Smooth muscle cell (in vitro differentiated cells): ENCODE results near the gene ACTL7A. TPM values are rescaled to one million over a fixed set of nuclear protein-coding genes. Genes with fewer than 3 reads are reported as not detected.

Source experiments
- DNase-seq: peaks from one replicate; lab custom pipeline; 2025; ENCODE audit not compliant: unreplicated experiment; lab: John Stamatoyannopoulos, UW
- H2AFZ ChIP-seq: fragments of 200-600 bp; sonication (generic); 2 replicates; pipeline ENCODE4 v1.6.0; 2016; ENCODE audit warnings: antibody characterized with exemption, low read depth, mild to moderate bottlenecking
- H3F3A ChIP-seq: fragments of 200-600 bp; sonication (generic); 2 replicates; pipeline ENCODE4 v1.6.0; 2017; ENCODE audit warnings: antibody characterized with exemption, low read depth
- H3K27ac ChIP-seq: fragments of 200-600 bp; sonication (generic); 2 replicates; pipeline ENCODE4 v1.5.1; 2016; ENCODE audit warnings: low read depth, mild to moderate bottlenecking
- H3K27me3 ChIP-seq: fragments of 200-600 bp; sonication (generic); 2 replicates; pipeline ENCODE4 v1.6.1; 2016; ENCODE audit warnings: low read depth, mild to moderate bottlenecking
- H3K36me3 ChIP-seq: fragments of 200-600 bp; sonication (generic); 2 replicates; pipeline ENCODE4 v1.5.1; 2016; ENCODE audit warnings: low read depth
- H3K4me1 ChIP-seq: fragments of 200-600 bp; sonication (generic); 2 replicates; pipeline ENCODE4 v1.5.1; 2016; ENCODE audit warnings: low read depth
- H3K4me2 ChIP-seq: fragments of 200-600 bp; sonication (generic); 2 replicates; pipeline ENCODE4 v1.6.0; 2016; ENCODE audit warnings: mild to moderate bottlenecking
- H3K4me3 ChIP-seq: fragments of 200-600 bp; sonication (generic); 2 replicates; pipeline ENCODE4 v1.5.1; 2016; ENCODE audit warnings: mild to moderate bottlenecking
- H3K79me2 ChIP-seq: fragments of 200-600 bp; sonication (generic); 2 replicates; pipeline ENCODE4 v1.6.0; 2016; ENCODE audit warnings: low read depth, mild to moderate bottlenecking
- H3K9ac ChIP-seq: fragments of 200-600 bp; sonication (generic); 2 replicates; pipeline ENCODE4 v1.6.0; 2016; ENCODE audit warnings: low read depth
- H3K9me3 ChIP-seq: fragments of 200-600 bp; sonication (generic); replicated peaks from 2 replicates; pipeline ENCODE4 v1.5.1; 2016; ENCODE audit warnings: low read depth
- H4K20me1 ChIP-seq: fragments of 200-600 bp; sonication (generic); 2 replicates; pipeline ENCODE4 v1.6.0; 2016; ENCODE audit warnings: low read depth
- WGBS: methylation state at CpG from one replicate; pipeline ENCODE4 v1.1.7; 2016; ENCODE audit warnings: low lambda C conversion rate; 5-methylcytosine and 5-hydroxymethylcytosine counted together
- polyA plus RNA-seq: library from polyadenylated mRNA; unstranded; fragments of >200 nt; fragmentation: Nextera tagmentation; extraction: Ambion mirVana; gene quantifications from 2 replicates; pipeline ENCODE4 v1.2.1, GENCODE V29; 2016
- total RNA-seq: library from RNA; depleted of rRNA; stranded (reverse); fragments of >200 nt; gene quantifications from 2 replicates; pipeline ENCODE4 v1.2.3, GENCODE V29; 2014
- TF ChIP-seq, protein P1 (sequence below): fragments of 200-600 bp; sonication (generic); IDR thresholded peaks from 2 replicates; pipeline ENCODE4 v1.5.1; 2017; ENCODE audit warnings: borderline replicate concordance, mild to moderate bottlenecking, antibody characterized with exemption; ENCODE audit not compliant: insufficient read depth, poor library complexity, severe bottlenecking

ACTL7A gene
- total and polyA plus RNA-seq, 2 experiments from 2014 or later, result not detected

DNA sequence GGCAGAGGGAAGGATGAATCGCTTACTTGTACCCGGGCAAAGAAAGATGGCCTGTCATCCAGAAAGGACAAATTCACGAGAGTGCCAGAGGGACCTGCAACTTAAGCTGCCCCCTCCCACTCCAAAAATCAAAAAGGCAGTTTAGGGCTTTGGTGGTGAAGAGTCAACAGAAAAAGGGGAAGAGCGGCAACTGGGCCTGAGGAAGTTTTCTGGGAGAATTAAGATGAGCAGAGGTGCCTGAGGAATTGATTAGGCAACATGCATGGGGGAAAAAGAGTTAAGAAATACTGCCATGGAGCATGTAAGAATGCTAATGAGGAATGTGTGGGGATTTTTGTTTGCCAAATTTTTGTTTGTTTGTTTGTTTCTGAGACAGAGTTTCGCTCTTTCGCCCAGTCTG lies 4.5 kb upstream of the ACTL7A start:
- no peak overlapping the region for H3K9ac ChIP-seq

DNA sequence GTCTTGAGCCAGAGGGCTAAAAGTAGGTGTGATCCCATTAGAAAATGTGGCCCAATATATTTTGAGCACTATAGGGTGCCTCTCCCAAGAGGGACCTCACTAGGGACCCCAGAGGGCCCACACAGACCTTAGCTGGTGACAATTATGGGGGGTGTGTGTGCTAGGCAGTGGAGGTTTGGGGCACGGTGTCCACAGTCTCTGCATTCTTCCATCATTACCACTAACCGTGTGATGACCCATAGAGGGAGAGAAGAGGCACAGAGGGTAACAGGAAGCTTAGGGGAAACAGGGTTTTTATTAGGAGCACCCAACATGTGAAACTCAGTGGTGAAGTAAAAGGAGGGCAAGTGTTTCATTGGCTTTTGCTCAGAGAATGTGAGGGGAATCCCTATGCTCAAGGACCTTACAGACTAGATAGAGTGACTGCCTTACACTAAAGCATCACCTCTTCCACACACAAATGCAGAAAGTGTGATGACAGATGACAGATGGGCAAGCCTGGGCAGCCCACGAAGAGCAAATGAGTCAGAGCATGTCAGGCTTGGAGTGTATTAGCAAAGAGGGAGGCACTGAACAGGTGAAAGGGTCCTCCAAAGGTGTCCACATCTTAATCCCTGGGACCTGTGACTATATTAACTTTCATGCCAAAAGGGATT lies 2.5 kb upstream of the ACTL7A start:
- TF ChIP-seq, protein P1, sequence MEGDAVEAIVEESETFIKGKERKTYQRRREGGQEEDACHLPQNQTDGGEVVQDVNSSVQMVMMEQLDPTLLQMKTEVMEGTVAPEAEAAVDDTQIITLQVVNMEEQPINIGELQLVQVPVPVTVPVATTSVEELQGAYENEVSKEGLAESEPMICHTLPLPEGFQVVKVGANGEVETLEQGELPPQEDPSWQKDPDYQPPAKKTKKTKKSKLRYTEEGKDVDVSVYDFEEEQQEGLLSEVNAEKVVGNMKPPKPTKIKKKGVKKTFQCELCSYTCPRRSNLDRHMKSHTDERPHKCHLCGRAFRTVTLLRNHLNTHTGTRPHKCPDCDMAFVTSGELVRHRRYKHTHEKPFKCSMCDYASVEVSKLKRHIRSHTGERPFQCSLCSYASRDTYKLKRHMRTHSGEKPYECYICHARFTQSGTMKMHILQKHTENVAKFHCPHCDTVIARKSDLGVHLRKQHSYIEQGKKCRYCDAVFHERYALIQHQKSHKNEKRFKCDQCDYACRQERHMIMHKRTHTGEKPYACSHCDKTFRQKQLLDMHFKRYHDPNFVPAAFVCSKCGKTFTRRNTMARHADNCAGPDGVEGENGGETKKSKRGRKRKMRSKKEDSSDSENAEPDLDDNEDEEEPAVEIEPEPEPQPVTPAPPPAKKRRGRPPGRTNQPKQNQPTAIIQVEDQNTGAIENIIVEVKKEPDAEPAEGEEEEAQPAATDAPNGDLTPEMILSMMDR, result no peak
- 71% methylated on average over 3 of the region's 3 CpGs for WGBS
- H3K36me3 ChIP-seq, result no peaks in the 10 kb centered on the region
- no peak overlapping the region for H3K27ac ChIP-seq
- no peaks in the 10 kb centered on the region for H3K9me3 ChIP-seq
- no peaks in the 10 kb centered on the region for H3K4me1 ChIP-seq
- H3F3A ChIP-seq, result no peaks in the 10 kb centered on the region
- H3K27me3 ChIP-seq, result peaks cover 10% of the 10 kb centered on the region
- no peaks in the 10 kb centered on the region for H4K20me1 ChIP-seq
- H3K4me3 ChIP-seq, result no peak overlapping the region
- no peak for DNase-seq
- no peak overlapping the region for H2AFZ ChIP-seq
- no peaks in the 10 kb centered on the region for H3K79me2 ChIP-seq
- H3K9ac ChIP-seq, result no peak overlapping the region
- H3K4me2 ChIP-seq, result no peak overlapping the region

More for the DNA sequence above, 4.5 kb upstream of the ACTL7A start:
- H3K27me3 ChIP-seq, result peaks cover 13% of the 10 kb centered on the region
- H3K4me3 ChIP-seq, result no peak overlapping the region
- H2AFZ ChIP-seq, result no peak overlapping the region
- H3K79me2 ChIP-seq, result no peaks in the 10 kb centered on the region
- no peaks in the 10 kb centered on the region for H3K36me3 ChIP-seq
- H3K4me1 ChIP-seq, result no peaks in the 10 kb centered on the region
- TF ChIP-seq, protein P1, result no peak
- DNase-seq, result no peak
- H3K4me2 ChIP-seq, result no peak overlapping the region
- no peaks in the 10 kb centered on the region for H4K20me1 ChIP-seq
- H3K9me3 ChIP-seq, result no peaks in the 10 kb centered on the region
- H3F3A ChIP-seq, result no peaks in the 10 kb centered on the region
- 98% methylated on average over 6 of the region's 6 CpGs for WGBS
- no peak overlapping the region for H3K27ac ChIP-seq

DNA sequence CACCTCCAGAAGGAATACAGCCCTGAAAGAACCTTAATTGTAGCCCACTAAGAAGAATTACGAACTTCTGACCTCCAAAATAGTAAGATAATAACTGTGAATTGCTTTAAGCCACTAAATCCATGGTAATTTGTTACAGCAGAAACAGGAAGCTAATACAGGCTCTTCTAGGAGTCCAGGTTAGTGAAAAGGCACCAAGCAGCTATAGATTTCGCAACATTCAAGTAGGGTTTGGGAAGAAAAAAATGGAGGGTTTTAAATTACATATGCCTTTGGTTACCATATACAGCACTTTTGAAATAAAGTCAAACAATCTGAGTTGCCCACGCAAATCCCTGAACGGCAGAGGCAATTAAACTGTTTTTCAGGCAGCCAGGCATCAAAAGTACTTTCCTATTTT lies 1.7 kb upstream of the ACTL7A start:
- no peaks in the 10 kb centered on the region for H4K20me1 ChIP-seq
- H2AFZ ChIP-seq, result no peak overlapping the region
- no peaks in the 10 kb centered on the region for H3K4me1 ChIP-seq
- no peak overlapping the region for H3K4me3 ChIP-seq
- TF ChIP-seq, protein P1, result no peak
- WGBS, result 82% methylated on average over 4 of the region's 4 CpGs
- H3K27me3 ChIP-seq, result peaks cover 10% of the 10 kb centered on the region
- no peak for DNase-seq
- H3K36me3 ChIP-seq, result no peaks in the 10 kb centered on the region
- H3K27ac ChIP-seq, result no peak overlapping the region
- no peaks in the 10 kb centered on the region for H3K9me3 ChIP-seq
- no peak overlapping the region for H3K4me2 ChIP-seq
- H3K79me2 ChIP-seq, result no peaks in the 10 kb centered on the region
- H3F3A ChIP-seq, result no peaks in the 10 kb centered on the region
- H3K9ac ChIP-seq, result no peak overlapping the region

DNA sequence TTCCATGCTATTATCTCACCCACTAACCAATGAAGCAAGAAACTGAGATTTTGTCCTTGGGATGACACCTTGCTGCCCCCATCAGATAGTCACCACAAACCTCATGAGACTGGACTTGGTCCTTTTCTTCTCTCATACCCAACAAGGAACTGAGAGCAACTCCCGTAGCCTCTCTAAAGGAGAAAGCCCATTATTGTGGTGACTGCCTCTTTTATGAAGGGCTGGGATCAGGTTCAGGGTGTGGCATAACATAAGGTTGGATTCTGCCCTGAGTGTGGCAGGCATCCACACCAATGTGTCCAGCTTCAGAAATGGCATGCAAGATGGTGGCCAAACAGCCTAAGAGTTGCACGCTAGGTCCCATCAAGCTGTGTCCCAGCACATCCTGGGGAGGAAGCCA lies 1.3 kb upstream of the ACTL7A start:
- Histone ChIP-seq H3K9me3 (no peaks in the 10 kb centered on the region), H3K27me3 (peaks cover 10% of the 10 kb centered on the region), H2AFZ (no peak overlapping the region), H4K20me1 (no peaks in the 10 kb centered on the region), H3K4me2 (no peak overlapping the region), H3K79me2 (no peaks in the 10 kb centered on the region), H3K4me3 (no peak overlapping the region), H3K9ac (no peak overlapping the region), H3K27ac (no peak overlapping the region), H3F3A (no peaks in the 10 kb centered on the region), H3K36me3 (no peaks in the 10 kb centered on the region), H3K4me1 (no peaks in the 10 kb centered on the region)
- no peak for DNase-seq
- 86% methylated on average over 2 of the region's 2 CpGs for whole genome bisulfite sequencing
- TF ChIP-seq, protein P1, result no peak
